GM12873 (cell line): ENCODE data around the gene KRTAP10-2.
"Not testable (repeated sequence)": the region's sequence is repeated elsewhere in the genome, so short reads cannot be mapped to it uniquely, and the experiment has no call there.

Source experiments
- CTCF ChIP-seq: IDR thresholded peaks from 2 replicates; pipeline ENCODE4 v1.5.1; 2012; ENCODE audit warnings: low read depth, mild to moderate bottlenecking, moderate library complexity, low read length, control low read depth; ENCODE audit not compliant: insufficient read depth; ENCODE audit errors: missing control alignments

Gene KRTAP10-2

GRCh38 chr21:44583800-44584147, 32.5 kb upstream of the KRTAP10-2 start:
- no peak for TF ChIP-seq CTCF

- TF ChIP-seq CTCF: no peak
Observed at GRCh38 chr21:44583089-44583799, 31.9 kb upstream of the KRTAP10-2 start.

GRCh38 chr21:44582055-44582454, 30.8 kb upstream of the KRTAP10-2 start:
- TF ChIP-seq CTCF: no peak

GRCh38 chr21:44581158-44581557, 29.9 kb upstream of the KRTAP10-2 start:
- TF ChIP-seq CTCF: no peak

GRCh38 chr21:44580231-44580821, 29.0 kb upstream of the KRTAP10-2 start, which contains the start of gene KRTAP10-5:
KRTAP10-5 (minus strand) TSS chr21:44580604; CDS start chr21:44580578, 26 bp downstream.
- TF ChIP-seq CTCF: not testable (repeated sequence)

GRCh38 chr21:44579833-44580144, 28.5 kb upstream of the KRTAP10-2 start:
- no peak for TF ChIP-seq CTCF

GRCh38 chr21:44579056-44579832, 27.9 kb upstream of the KRTAP10-2 start:
- TF ChIP-seq CTCF: no peak
